Keratinocyte (primary cell): ENCODE measurements around the gene GIPR. TPM values are rescaled to one million over a fixed set of nuclear protein-coding genes. Genes with fewer than 3 reads are reported as not detected.

Experiments used
- DNase-seq: peaks from one replicate; pipeline ENCODE4 v3.0.0-alpha.2; 2011; ENCODE audit warnings: low read depth, missing footprints, low spot score
- FAIRE-seq: peaks from 2 replicates; lab custom pipeline; 2011; peaks lifted over from hg19 to GRCh38; lab: Jason Lieb, UNC
- H2AFZ ChIP-seq: 2 replicates; pipeline ENCODE4 v1.6.0; 2012; ENCODE audit warnings: low read length, control low read depth, inconsistent platforms; ENCODE audit not compliant: control insufficient read depth
- H3K27ac ChIP-seq: 2 replicates; pipeline ENCODE4 v1.5.1; 2011; ENCODE audit warnings: low read length; ENCODE audit not compliant: control insufficient read depth, insufficient read depth
- H3K27me3 ChIP-seq: 3 replicates; pipeline ENCODE4 v1.6.0; 2011; ENCODE audit warnings: low read length; ENCODE audit not compliant: control insufficient read depth, insufficient read depth; ENCODE audit errors: extremely low read depth
- H3K36me3 ChIP-seq, 2 experiments: 2 replicates in 1 of 2; 3 replicates in 1 of 2; pipeline ENCODE4 v1.5.1; 2011; ENCODE audit warnings: low read length in 2 of 2, mild to moderate bottlenecking in 1 of 2; ENCODE audit not compliant: control insufficient read depth in 2 of 2, insufficient read depth in 2 of 2; ENCODE audit errors: extremely low read depth in 1 of 2
- H3K4me1 ChIP-seq: 3 replicates; pipeline ENCODE4 v1.5.1; 2011; ENCODE audit warnings: low read length; ENCODE audit not compliant: control insufficient read depth, insufficient read depth; ENCODE audit errors: extremely low read depth
- H3K4me2 ChIP-seq: 3 replicates; pipeline ENCODE4 v1.6.0; 2011; ENCODE audit warnings: low read depth, low read length; ENCODE audit not compliant: control insufficient read depth, insufficient read depth; ENCODE audit errors: extremely low read depth
- H3K4me3 ChIP-seq, 3 experiments: fragments of 200-600 bp in 1 of 3; sonication (generic) in 1 of 3; 2 replicates in 2 of 3; 3 replicates in 1 of 3; pipeline ENCODE4 v1.5.1; 2011 to 2016; ENCODE audit warnings: low read length in 3 of 3, mild to moderate bottlenecking in 3 of 3, control low read depth in 2 of 3, inconsistent platforms in 1 of 3, low read depth in 1 of 3, mixed read lengths in 1 of 3, mixed run types in 1 of 3, moderate library complexity in 1 of 3; ENCODE audit not compliant: control insufficient read depth in 2 of 3, insufficient read depth in 2 of 3; ENCODE audit errors: extremely low read depth in 1 of 3
- H3K79me2 ChIP-seq: 2 replicates; pipeline ENCODE4 v1.6.0; 2012; ENCODE audit warnings: low read length; ENCODE audit not compliant: control insufficient read depth, insufficient read depth
- H3K9ac ChIP-seq: 3 replicates; pipeline ENCODE4 v1.6.0; 2011; ENCODE audit warnings: low read length; ENCODE audit not compliant: control insufficient read depth, insufficient read depth; ENCODE audit errors: extremely low read depth
- H3K9me1 ChIP-seq: 3 replicates; pipeline ENCODE4 v1.6.0; 2011; ENCODE audit warnings: low read length; ENCODE audit not compliant: control insufficient read depth, insufficient read depth; ENCODE audit errors: extremely low read depth
- H3K9me3 ChIP-seq: 2 replicates; pipeline ENCODE4 v1.5.1; 2012; ENCODE audit warnings: low read depth, low read length; ENCODE audit not compliant: control insufficient read depth
- H4K20me1 ChIP-seq: 3 replicates; pipeline ENCODE4 v1.6.0; 2011; ENCODE audit warnings: low read length; ENCODE audit not compliant: control insufficient read depth, insufficient read depth; ENCODE audit errors: extremely low read depth
- CTCF ChIP-seq, 3 experiments: IDR thresholded peaks in 1 of 3; conservative IDR thresholded peaks in 1 of 3; optimal IDR thresholded peaks in 1 of 3; 2 replicates in 2 of 3; 3 replicates in 1 of 3; pipeline versions ENCODE3 to v1.5.1; 2011; ENCODE audit warnings: low read length in 3 of 3, mild to moderate bottlenecking in 3 of 3, moderate library complexity in 2 of 3, control low read depth in 1 of 3, inconsistent platforms in 1 of 3; ENCODE audit not compliant: insufficient read depth in 2 of 3; ENCODE audit errors: extremely low read depth in 1 of 3
- EZH2 ChIP-seq: IDR thresholded peaks from one replicate; pipeline ENCODE4 v1.6.1; 2012; ENCODE audit warnings: inconsistent platforms, mild to moderate bottlenecking, low read length, moderate library complexity
- dilution Hi-C: fragments of 300-500 bp; cut with MboI; formaldehyde crosslinking; loops from one replicate; pipeline ENCODE4 v1.7.0; 2020; ENCODE audit warnings: low sequenced_read_pairs; ENCODE audit not compliant: extremely low pct_ligation_motif_present
- polyA plus RNA-seq, 5 experiments: library from polyadenylated mRNA; depleted of rRNA in 3 of 5; stranded (reverse) in 3 of 5; stranded (forward) in 1 of 5; unstranded in 1 of 5; fragments of >200 nt; gene quantifications; 1 replicate in 1 of 5; 2 replicates in 3 of 5; 3 replicates in 1 of 5; pipeline versions ENCODE4 v1.2.1 to v1.2.3, GENCODE V29; 2011 to 2012; ENCODE audit warnings: missing spikeins in 2 of 5, low read depth in 1 of 5, low replicate concordance in 1 of 5

Gene GIPR
- polyA plus RNA-seq, 1 donor (not counting 4 experiments of a cell fraction or from before 2014, with no cell fraction given), result 1.4 TPM

- no peaks in the 10 kb centered on the region for H3K27me3 ChIP-seq
- FAIRE-seq (no peak), DNase-seq (no peak)
- H3K4me1 ChIP-seq, result peaks cover 39% of the 10 kb centered on the region
- dilution Hi-C loops, result no loop called here
- peak within 1 kb of the TSS; percentile 77 for H2AFZ ChIP-seq
- TF ChIP-seq CTCF (optimal IDR thresholded peaks at IDR 0.05 in 1 of 3, IDR thresholded peaks at IDR 0.05 in 1 of 3, conservative IDR thresholded peaks at IDR 0.05 in 1 of 3; ENCODE audit: extremely low read depth in 1 of 3, insufficient read depth in 2 of 3, low read length in 3 of 3), result peak in 2 of 3 experiments; percentile 22 to 64
- TF ChIP-seq EZH2, result no peak
- H3K79me2 ChIP-seq, result peaks cover 3% of the 10 kb centered on the region
- H3K9me3 ChIP-seq, result no peaks in the 10 kb centered on the region
- H3K27ac ChIP-seq, result peak within 1 kb of the TSS; percentile 76
- peak within 1 kb of the TSS; percentile 77 for H3K9ac ChIP-seq
- peaks cover 0 to 2% of the 10 kb centered on the region in 2 experiments for H3K36me3 ChIP-seq
- H3K9me1 ChIP-seq, result peaks cover 2% of the 10 kb centered on the region
- peak within 1 kb of the TSS; percentile 65 for H3K4me2 ChIP-seq
- H3K4me3 ChIP-seq, result peak within 1 kb of the TSS; percentile 48 to 78 (median 69)
- H4K20me1 ChIP-seq, result no peaks in the 10 kb centered on the region
Measured at GRCh38 chr19:45638930-45639729, 28.9 kb upstream of the GIPR start, which contains the start of gene EML2. Gene EML2 (minus strand): TSS chr19:45639397. CDS start chr19:45639376, 21 bp downstream.

GRCh38 chr19:45640849-45641273 lies 27.2 kb upstream of the GIPR start:
- Histone ChIP-seq H4K20me1 (no peaks in the 10 kb centered on the region), H2AFZ (peak overlapping the region; percentile 82), H3K79me2 (peaks cover 3% of the 10 kb centered on the region), H3K4me1 (peaks cover 35% of the 10 kb centered on the region), H3K4me2 (peak overlapping the region; percentile 96), H3K27ac (peak overlapping the region; percentile 93), H3K9me3 (no peaks in the 10 kb centered on the region), H3K27me3 (peaks cover 2% of the 10 kb centered on the region), H3K36me3 (peaks cover 0 to 2% of the 10 kb centered on the region in 2 experiments), H3K4me3 (peak overlapping the region; percentile 12 to 65 (median 62)), H3K9me1 (peaks cover 2% of the 10 kb centered on the region), H3K9ac (peak overlapping the region; percentile 86)
- DNase-seq, result peak; percentile 74
- FAIRE-seq, result no peak
- TF ChIP-seq CTCF (optimal IDR thresholded peaks at IDR 0.05 in 1 of 3, IDR thresholded peaks at IDR 0.05 in 1 of 3, conservative IDR thresholded peaks at IDR 0.05 in 1 of 3; ENCODE audit: extremely low read depth in 1 of 3, insufficient read depth in 2 of 3, low read length in 3 of 3), result no peak
- TF ChIP-seq EZH2, result no peak
- dilution Hi-C loops, result no loop called here
